ENCODE data around the gene PCYT1A.

PCYT1A gene

GRCh38 chr3:196218155-196218712 lies 69.3 kb downstream of the PCYT1A start:
- no peaks in the 10 kb centered on the region for H3K79me2 ChIP-seq (ENCODE audit: low read length)
- no peak overlapping the region for H3K9ac ChIP-seq (ENCODE audit: low read length)
- 0 out of 2 replicates have a peak, but pooled peaks cover 3% of the 10 kb centered on the region for H3K27me3 ChIP-seq (replicated peaks; ENCODE audit: insufficient read depth, low read length)
- TF ChIP-seq EZH2phosphoT487 (IDR thresholded peaks at IDR 0.05; ENCODE audit: low read length) (no peak), EZH2 (optimal IDR thresholded peaks at IDR 0.05; ENCODE audit: low read depth, low read length) (no peak)
- DNase-seq = no peak
- peak overlapping the region; percentile 59; the same call in 1 of the 2 replicates for H3K4me2 ChIP-seq (ENCODE audit: low read depth, low read length)
- H3K27ac ChIP-seq (ENCODE audit: low read length) = no peak overlapping the region
- H2AFZ ChIP-seq (ENCODE audit: low read length) = no peak overlapping the region
- no peak overlapping the region for H3K4me3 ChIP-seq (ENCODE audit: low read length)
- H3F3A ChIP-seq (ENCODE audit: insufficient read depth, low read length) = no peaks in the 10 kb centered on the region
- peaks cover 9% of the 10 kb centered on the region; the same call in 1 of the 2 replicates for H3K4me1 ChIP-seq (ENCODE audit: low read length)
- H4K20me1 ChIP-seq (ENCODE audit: insufficient read depth, low read length) = no peaks in the 10 kb centered on the region
- no peaks in the 10 kb centered on the region for H3K9me3 ChIP-seq (replicated peaks; ENCODE audit: insufficient read depth, low read length)
- H3K36me3 ChIP-seq (replicated peaks; ENCODE audit: insufficient read depth, low read length) = no peaks in the 10 kb centered on the region
- no peaks in the 10 kb centered on the region for H3K9me2 ChIP-seq (replicated peaks; ENCODE audit: insufficient read depth, low read length)

DNA sequence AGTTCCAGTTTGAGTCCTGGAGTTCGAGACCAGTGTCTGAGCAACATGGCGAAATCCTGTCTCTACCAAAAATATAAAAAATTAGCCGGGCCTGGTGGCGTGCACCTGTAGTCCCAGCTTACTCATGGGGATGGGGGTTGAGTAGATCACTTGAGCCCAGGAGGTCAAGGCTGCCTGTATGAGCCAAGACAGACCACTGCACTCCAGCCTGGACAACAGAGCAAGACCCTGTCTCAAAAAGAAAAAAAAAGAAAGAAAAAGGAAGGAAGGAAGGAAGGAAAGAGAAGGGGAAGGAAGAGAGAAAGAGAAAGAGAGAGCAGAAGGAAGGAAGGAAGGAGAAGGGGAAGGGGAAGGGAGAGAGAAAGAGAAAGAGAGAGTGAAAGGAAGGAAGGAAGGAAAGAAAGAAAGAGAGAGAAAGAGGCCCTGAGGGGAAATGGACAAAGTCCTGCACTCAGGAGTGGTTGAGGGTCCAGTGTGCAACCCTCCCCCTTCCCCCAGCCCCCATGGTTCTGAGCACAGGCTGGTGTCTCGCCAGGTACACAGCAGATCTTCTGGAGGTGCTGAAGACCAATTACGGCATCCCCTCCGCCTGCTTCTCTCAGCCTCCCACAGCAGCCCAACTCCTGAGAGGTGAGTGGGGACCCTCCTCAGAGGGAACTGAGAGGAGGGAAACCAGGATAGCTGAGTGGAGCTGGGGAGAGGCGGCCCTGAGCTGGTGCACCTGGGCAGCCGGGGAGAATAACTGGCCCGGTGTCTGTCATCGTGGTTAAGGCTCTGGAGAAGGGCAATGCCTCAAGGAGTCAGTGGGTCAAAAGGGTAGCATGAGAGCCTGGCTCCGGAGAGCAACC lies 70.0 kb downstream of the PCYT1A start:
- Histone ChIP-seq H4K20me1 (ENCODE audit: insufficient read depth, low read length) (no peaks in the 10 kb centered on the region), H3K9me2 (replicated peaks; ENCODE audit: insufficient read depth, low read length) (no peaks in the 10 kb centered on the region), H3K36me3 (replicated peaks; ENCODE audit: insufficient read depth, low read length) (no peaks in the 10 kb centered on the region), H3K9me3 (replicated peaks; ENCODE audit: insufficient read depth, low read length) (no peaks in the 10 kb centered on the region), H3K4me3 (ENCODE audit: low read length) (no peak overlapping the region), H3K4me2 (ENCODE audit: low read depth, low read length) (no peak overlapping the region), H3K27ac (ENCODE audit: low read length) (no peak overlapping the region), H3K27me3 (replicated peaks; ENCODE audit: insufficient read depth, low read length) (0 out of 2 replicates have a peak, but pooled peaks cover 3% of the 10 kb centered on the region), H3K9ac (ENCODE audit: low read length) (no peak overlapping the region), H3K79me2 (ENCODE audit: low read length) (no peaks in the 10 kb centered on the region), H2AFZ (ENCODE audit: low read length) (no peak overlapping the region), H3F3A (ENCODE audit: insufficient read depth, low read length) (no peaks in the 10 kb centered on the region), H3K4me1 (ENCODE audit: low read length) (peaks cover 9% of the 10 kb centered on the region; the same call in 1 of the 2 replicates)
- no peak for TF ChIP-seq CTCF (IDR thresholded peaks at IDR 0.05; ENCODE audit: low read length)
- no peak for TF ChIP-seq EZH2phosphoT487 (IDR thresholded peaks at IDR 0.05; ENCODE audit: low read length)
- no peak for TF ChIP-seq EZH2 (optimal IDR thresholded peaks at IDR 0.05; ENCODE audit: low read depth, low read length)
- no peak for DNase-seq

DNA sequence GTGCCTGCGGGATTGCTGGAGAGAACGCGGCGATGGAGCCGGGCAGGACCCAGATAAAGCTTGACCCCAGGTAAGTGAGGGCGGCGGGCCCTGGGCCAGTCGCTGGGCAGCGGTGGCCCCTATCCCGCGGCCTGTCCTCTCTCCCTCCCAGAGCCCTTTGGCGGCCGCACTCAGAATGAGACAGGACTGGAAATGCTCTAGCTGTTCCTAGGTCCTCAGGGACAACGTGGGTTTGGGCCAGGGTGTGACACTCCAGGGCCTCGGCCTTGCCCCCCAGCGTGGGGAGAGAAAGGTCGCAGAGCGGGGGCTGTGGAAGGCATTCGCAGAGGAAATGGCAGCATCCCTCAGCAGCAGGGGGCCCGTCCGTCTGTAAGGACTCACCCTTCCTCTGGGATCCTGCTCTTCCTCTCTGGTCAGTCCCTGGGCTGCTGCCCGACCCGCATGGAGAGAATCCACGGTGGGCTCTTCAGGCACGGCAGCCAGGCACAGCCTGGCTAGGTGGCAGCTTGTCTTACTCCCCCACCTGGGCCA lies 70.8 kb downstream of the PCYT1A start:
- no peak for DNase-seq
- no peak overlapping the region for H2AFZ ChIP-seq (ENCODE audit: low read length)
- no peaks in the 10 kb centered on the region for H4K20me1 ChIP-seq (ENCODE audit: insufficient read depth, low read length)
- H3K9me2 ChIP-seq (replicated peaks; ENCODE audit: insufficient read depth, low read length) = no peaks in the 10 kb centered on the region
- no peaks in the 10 kb centered on the region for H3F3A ChIP-seq (ENCODE audit: insufficient read depth, low read length)
- no peaks in the 10 kb centered on the region for H3K79me2 ChIP-seq (ENCODE audit: low read length)
- H3K27ac ChIP-seq (ENCODE audit: low read length) = no peak overlapping the region
- H3K4me1 ChIP-seq (ENCODE audit: low read length) = peaks cover 9% of the 10 kb centered on the region; the same call in 1 of the 2 replicates
- no peaks in the 10 kb centered on the region for H3K9me3 ChIP-seq (replicated peaks; ENCODE audit: insufficient read depth, low read length)
- no peak overlapping the region for H3K4me3 ChIP-seq (ENCODE audit: low read length)
- H3K36me3 ChIP-seq (replicated peaks; ENCODE audit: insufficient read depth, low read length) = no peaks in the 10 kb centered on the region
- 0 out of 2 replicates have a peak, but pooled peaks cover 3% of the 10 kb centered on the region for H3K27me3 ChIP-seq (replicated peaks; ENCODE audit: insufficient read depth, low read length)
- no peak overlapping the region for H3K9ac ChIP-seq (ENCODE audit: low read length)
- TF ChIP-seq EZH2 (optimal IDR thresholded peaks at IDR 0.05; ENCODE audit: low read depth, low read length) (no peak), EZH2phosphoT487 (IDR thresholded peaks at IDR 0.05; ENCODE audit: low read length) (no peak), CTCF (IDR thresholded peaks at IDR 0.05; ENCODE audit: low read length) (no peak)
- H3K4me2 ChIP-seq (ENCODE audit: low read depth, low read length) = no peak overlapping the region

Measured in MM.1S (cell line).